GM21723 (cell line): ENCODE data around the gene DYNLT5.

Experiments used
- ATAC-seq: cut with Tn5 transposase; IDR thresholded peaks from one replicate; pipeline ENCODE4 v1.9.1; 2021; ENCODE audit warnings: mild to moderate bottlenecking, moderate library complexity; ENCODE audit not compliant: unreplicated experiment

DYNLT5 gene

GRCh38 chr1:66747501-66747900 is 4.8 kb upstream of the DYNLT5 start:
- ATAC-seq, result no peak

- ATAC-seq, result no peak
Observed at GRCh38 chr1:66750577-66750976, 1.7 kb upstream of the DYNLT5 start.

- ATAC-seq, result no peak
Observed at GRCh38 chr1:66751160-66751559, 1.1 kb upstream of the DYNLT5 start.

DNA sequence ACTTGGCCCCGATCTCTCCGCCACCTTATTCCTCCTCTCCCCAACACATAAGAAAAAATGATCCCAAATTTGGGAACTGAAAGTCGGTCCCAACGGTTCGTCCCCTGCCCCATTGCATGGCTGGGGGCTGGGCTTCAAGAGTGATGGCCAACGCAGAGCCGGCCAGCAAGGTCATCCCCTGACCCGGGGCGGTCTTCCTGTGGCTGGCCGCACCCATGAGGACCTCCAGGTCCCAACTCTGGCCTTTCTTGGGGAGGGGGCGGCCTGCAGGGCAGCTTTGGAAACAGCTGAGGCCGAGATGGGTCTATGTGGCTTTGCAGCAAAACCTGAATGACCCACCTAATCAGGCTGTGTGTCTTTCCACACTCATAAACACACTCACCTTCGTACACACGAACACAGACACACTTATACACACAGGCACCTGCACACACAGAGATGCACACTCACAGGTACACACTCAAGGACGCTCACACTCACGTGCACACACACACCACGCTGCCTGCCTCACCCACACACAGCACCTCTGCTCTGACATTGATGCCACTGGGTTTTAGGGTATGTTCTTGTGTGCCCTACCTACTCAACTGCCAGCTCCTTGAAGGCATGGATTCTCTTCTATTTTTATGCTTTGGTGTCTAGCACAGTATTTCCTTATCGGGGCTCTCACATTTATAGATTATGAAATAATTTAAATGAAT is 562 bp downstream of the DYNLT5 start:
- ATAC-seq, result no peak

- ATAC-seq, result no peak
Observed at GRCh38 chr1:66757722-66758240, 5.5 kb downstream of the DYNLT5 start.

DNA sequence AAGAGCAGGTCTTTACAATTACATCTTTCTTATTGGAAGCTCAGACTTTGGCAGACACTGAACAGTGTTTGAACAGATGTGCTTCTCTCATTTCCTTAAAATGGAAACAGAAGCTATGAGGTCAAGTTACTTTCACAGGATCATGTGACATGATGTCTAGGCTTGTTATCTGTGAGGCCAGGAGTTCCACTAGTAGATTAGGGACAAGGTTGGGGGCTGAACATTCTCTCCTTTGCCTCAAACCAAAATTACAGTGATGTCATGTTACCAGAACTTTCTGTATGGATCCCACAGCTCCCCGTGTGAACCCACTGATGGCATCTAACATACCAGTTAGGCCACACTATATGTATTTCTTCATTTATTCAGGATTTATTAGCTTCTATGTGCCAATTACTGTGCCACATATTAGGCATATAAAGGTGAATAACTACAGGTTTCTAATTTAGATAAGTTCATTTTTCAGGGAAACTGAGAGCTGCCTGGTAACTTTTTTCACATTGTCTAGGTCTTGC is 6.0 kb downstream of the DYNLT5 start:
- ATAC-seq, result peak; percentile 100

GRCh38 chr1:66760506-66760905 is 8.2 kb downstream of the DYNLT5 start:
- no peak for ATAC-seq

DNA sequence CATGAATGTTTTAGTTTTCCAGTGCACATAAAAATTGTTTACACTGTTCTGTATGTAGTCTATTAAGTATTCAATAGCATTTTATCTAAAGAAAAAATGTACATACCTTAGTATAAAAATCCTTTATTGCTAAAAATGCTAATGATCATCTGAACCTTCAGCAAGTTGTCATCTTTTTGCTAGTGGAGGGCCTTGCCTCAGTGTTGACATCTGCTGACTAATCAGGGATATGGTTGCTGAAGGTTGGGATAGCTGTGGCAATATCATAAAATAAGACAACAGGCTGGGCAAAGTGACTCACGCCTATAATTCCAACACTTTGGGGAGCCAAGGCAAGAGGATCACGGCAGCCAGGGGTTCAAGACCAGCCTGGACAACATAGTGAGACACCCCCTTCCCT is 9.0 kb downstream of the DYNLT5 start:
- no peak for ATAC-seq

DNA sequence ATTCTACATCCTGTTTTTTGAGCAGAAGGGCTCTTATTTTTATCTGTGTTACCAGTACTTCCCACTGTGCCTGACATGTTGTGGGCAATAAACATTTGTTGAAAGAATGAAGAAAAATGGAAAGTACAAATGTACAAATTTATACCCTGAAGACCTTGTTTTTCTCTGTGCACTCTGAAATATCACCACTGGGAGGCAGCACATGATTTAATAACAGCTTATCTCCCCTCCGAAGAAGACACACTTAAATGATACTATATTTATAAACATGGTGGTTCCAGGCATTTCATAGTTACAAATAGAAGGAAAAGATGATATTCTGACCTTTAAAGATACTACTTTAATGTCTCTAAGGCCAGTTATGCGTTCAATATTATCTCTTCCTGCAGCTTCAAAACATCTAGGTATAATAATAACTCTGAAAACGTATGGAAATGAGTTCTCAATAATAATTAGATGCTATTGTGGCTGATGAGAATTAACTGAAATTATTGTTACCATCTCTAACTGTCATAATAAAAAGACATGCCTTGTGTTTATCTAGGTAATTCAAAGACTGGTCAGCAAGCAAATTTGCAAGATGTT is 12.8 kb downstream of the DYNLT5 start:
- no peak for ATAC-seq

DNA sequence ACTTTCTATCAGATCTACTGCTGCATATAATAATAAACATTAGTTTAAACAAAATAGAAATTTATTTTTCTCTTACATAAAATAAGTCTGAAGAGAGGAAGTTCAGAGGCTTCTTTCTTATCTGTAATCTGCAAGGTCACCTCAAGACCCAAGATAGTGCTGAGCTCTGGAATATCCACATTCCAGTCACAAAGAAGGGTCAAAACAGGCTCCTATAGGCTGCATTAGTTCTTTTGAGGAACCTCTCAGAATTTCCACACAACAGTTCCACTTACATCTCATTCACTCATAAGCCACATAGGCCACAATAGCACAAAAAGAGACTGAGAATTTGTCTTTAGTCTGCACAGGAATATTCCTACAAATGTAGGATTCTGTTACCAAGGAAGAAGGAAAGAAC is 15.4 kb downstream of the DYNLT5 start:
- no peak for ATAC-seq

GRCh38 chr1:66768965-66769364 is 16.7 kb downstream of the DYNLT5 start:
- ATAC-seq, result no peak

DNA sequence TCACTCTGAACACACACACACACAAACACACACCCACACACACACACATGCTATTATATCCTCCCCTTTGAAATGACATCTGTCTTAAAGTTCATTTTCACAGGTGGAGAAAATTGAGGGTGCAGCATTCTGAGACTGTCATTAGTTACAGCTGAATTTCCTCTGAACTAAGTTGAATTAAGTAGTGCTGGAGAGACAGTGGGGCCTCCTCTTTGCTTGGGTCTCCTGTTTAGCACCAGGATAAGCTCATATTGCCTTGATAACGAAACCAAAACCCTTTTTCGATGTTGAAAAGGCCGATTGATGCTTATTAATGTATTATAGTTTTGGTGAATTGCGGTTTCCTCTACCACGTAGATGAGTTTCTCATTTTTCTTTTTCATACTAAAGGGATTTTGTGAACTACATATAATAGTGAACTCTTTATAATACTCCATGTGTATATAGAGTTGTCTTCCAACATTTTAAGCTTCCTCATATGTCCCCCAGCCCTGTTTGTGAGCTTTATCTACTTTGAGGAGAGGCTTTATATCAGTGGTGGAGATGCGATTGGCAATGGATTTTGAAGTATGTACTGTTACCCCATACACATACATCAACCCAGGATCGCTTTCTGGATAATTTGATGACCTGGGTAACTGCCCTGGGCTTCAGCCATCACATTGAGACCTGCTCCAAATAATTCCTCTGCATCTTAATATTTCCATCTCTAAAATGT is 17.4 kb downstream of the DYNLT5 start:
- ATAC-seq, result no peak

- ATAC-seq, result no peak
Observed at GRCh38 chr1:66770240-66770639, 18.0 kb downstream of the DYNLT5 start.

DNA sequence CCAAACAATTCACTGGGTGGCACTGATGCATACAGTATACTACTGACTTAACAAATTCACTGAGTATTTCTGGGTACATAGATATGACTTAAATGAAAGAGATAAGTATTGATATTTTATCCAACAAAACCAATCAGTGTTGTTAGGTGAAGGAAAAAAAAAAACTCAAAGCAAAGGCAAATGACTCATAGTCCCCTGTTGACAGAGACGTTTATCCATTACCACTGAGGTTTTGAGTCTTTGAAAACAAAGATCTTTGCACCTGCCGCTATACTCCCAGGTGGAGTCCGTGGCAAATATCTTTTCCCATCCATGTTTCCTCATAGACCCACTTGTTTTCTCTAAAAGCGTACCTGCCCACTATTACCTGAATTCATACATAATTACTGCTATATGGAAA is 18.4 kb downstream of the DYNLT5 start:
- no peak for ATAC-seq

GRCh38 chr1:66773227-66773626 is 21.0 kb downstream of the DYNLT5 start:
- ATAC-seq, result no peak

DNA sequence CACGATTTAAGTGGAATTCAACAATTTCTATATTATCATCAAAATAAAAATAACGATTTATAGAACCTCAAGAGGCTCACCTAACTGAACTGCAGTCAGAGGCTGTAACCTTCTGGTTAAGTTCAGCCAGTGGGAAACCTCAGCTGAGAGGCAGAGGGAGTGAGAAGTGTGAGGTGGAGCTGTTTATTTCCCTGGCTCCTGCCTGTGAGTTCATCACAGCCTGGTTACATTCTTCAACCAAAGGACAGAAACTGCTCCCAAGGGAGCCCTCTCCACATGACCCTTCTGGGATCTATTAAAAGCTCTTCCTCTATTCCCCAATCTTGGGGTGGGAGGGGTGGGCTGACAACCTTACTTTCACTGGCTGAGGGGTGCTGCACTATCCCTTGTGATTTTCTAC is 22.2 kb downstream of the DYNLT5 start:
- ATAC-seq, result no peak

GRCh38 chr1:66775646-66776045 is 23.4 kb downstream of the DYNLT5 start:
- ATAC-seq, result no peak

DNA sequence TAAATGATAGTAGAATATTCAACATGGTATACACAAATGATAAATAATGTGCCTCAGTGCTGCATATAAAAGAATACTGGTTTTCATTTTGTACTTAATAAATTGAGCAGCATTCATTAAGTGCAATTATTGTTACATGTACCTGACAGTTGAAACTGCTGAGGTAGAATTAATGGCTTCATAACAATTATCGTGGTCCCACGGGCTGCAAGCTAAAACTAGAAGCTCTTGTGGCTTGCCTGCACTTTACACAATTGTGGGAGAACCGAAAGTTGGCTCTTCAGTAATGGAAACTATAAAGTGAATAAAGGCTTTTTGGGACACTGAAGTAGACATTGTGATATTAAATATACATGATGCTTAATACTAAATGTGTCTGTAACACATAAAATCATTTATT is 25.6 kb downstream of the DYNLT5 start:
- ATAC-seq, result no peak

DNA sequence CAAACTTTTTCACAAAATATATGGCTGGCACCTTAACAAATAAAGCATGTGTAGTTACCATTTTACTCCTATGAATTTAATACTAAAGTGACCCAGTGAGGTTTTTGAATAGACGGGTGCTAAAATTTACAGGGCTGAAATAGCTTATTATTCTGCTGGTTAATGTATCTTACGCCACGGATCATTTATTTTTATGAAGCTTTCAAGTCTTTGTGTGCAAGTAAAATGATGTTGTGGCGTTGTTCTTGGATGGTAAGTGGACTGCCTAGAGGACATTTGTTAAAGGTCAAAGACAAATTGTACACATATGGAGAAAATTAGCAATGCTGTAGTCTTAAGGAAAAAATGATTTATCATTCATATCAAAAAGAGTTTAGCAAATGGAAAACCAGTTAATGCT is 26.0 kb downstream of the DYNLT5 start:
- no peak for ATAC-seq

DNA sequence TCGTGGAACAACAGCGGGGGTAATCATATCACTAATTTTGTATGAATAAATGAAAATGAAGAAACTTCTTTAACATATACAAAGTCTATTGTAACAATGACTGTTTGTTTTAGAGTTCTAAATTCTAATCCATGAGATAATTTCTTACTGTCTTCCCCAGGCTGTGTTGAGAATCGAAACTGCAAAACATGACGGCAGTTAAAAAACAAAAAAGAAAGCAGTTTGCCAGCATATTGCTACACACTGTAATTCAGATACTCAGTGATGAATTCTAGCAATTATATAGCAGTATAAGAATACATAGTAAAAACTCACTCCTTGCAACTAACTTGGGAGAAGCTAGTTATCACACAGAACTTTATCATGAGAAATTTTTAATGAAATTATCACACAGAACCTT is 26.7 kb downstream of the DYNLT5 start:
- no peak for ATAC-seq

GRCh38 chr1:66779475-66780078 is 27.3 kb downstream of the DYNLT5 start:
- ATAC-seq, result no peak
